Measurements from ENCODE around the gene METTL21A. TPM values are rescaled to one million over a fixed set of nuclear protein-coding genes. Genes with fewer than 3 reads are reported as not detected.
"Not testable (repeated sequence)": the region's sequence is repeated elsewhere in the genome, so short reads cannot be mapped to it uniquely, and the experiment has no call there.

The METTL21A gene
- total RNA-seq, 6 experiments from 2014 or later: 5.0 to 7.8 (median 7.0) TPM

- TF ChIP-seq CTCF (IDR thresholded peaks at IDR 0.05): no peak
- Mint-ChIP-seq H3K9me3 (peaks cover 6% of the 10 kb centered on the region; the same call in 1 of the 2 replicates), H3K27me3 (ENCODE audit: insufficient read depth) (peaks cover 9% of the 10 kb centered on the region), H3K36me3 (ENCODE audit: low read depth) (no peaks in the 10 kb centered on the region), H3K4me1 (ENCODE audit: low read depth) (no peaks in the 10 kb centered on the region), H3K27ac (no peak overlapping the region), H3K4me3 (no peak overlapping the region)
- DNase-seq: no peak
Observed at GRCh38 chr2:207643892-207644291, 18.7 kb upstream of the METTL21A start.

- no peak for DNase-seq
- Mint-ChIP-seq H3K4me1 (ENCODE audit: low read depth) (no peaks in the 10 kb centered on the region), H3K9me3 (peaks cover 6% of the 10 kb centered on the region; the same call in 1 of the 2 replicates), H3K27ac (no peak overlapping the region), H3K27me3 (ENCODE audit: insufficient read depth) (peaks cover 15% of the 10 kb centered on the region), H3K36me3 (ENCODE audit: low read depth) (no peaks in the 10 kb centered on the region), H3K4me3 (no peak overlapping the region)
- TF ChIP-seq CTCF (IDR thresholded peaks at IDR 0.05): no peak
Observed at GRCh38 chr2:207640661-207641060, 15.5 kb upstream of the METTL21A start.

- Mint-ChIP-seq H3K4me3 (no peak overlapping the region), H3K27me3 (ENCODE audit: insufficient read depth) (peaks cover 15% of the 10 kb centered on the region), H3K9me3 (peaks cover 6% of the 10 kb centered on the region; the same call in 1 of the 2 replicates), H3K4me1 (ENCODE audit: low read depth) (no peaks in the 10 kb centered on the region), H3K27ac (no peak overlapping the region), H3K36me3 (ENCODE audit: low read depth) (no peaks in the 10 kb centered on the region)
- no peak for TF ChIP-seq CTCF (IDR thresholded peaks at IDR 0.05)
- no peak for DNase-seq
Observed at GRCh38 chr2:207640160-207640559, 15.0 kb upstream of the METTL21A start.

- not testable (repeated sequence) for H3K4me3 Mint-ChIP-seq; H3K27ac Mint-ChIP-seq; DNase-seq; H3K4me1 Mint-ChIP-seq (ENCODE audit: low read depth); H3K9me3 Mint-ChIP-seq; H3K36me3 Mint-ChIP-seq (ENCODE audit: low read depth)
- peaks cover 15% of the 10 kb centered on the region for H3K27me3 Mint-ChIP-seq (ENCODE audit: insufficient read depth)
Observed at GRCh38 chr2:207639288-207639687, 14.1 kb upstream of the METTL21A start.

GRCh38 chr2:207635468-207636200 lies 10.4 kb upstream of the METTL21A start:
- Mint-ChIP-seq H3K9me3 (peaks cover 6% of the 10 kb centered on the region; the same call in 1 of the 2 replicates), H3K4me3 (no peak overlapping the region), H3K4me1 (ENCODE audit: low read depth) (peaks cover 18% of the 10 kb centered on the region), H3K27ac (peak overlapping the region; percentile 5; the same call in 1 of the 2 replicates), H3K36me3 (ENCODE audit: low read depth) (no peaks in the 10 kb centered on the region), H3K27me3 (ENCODE audit: insufficient read depth) (peaks cover 8% of the 10 kb centered on the region; the same call in 1 of the 2 replicates)
- peak; percentile 12 for DNase-seq
- TF ChIP-seq CTCF (IDR thresholded peaks at IDR 0.05): no peak

GRCh38 chr2:207633686-207634085 lies 8.5 kb upstream of the METTL21A start:
- Mint-ChIP-seq H3K27ac (no peak overlapping the region), H3K9me3 (no peaks in the 10 kb centered on the region), H3K4me3 (no peak overlapping the region), H3K4me1 (ENCODE audit: low read depth) (peaks cover 18% of the 10 kb centered on the region), H3K27me3 (ENCODE audit: insufficient read depth) (peaks cover 6% of the 10 kb centered on the region; the same call in 1 of the 2 replicates), H3K36me3 (ENCODE audit: low read depth) (no peaks in the 10 kb centered on the region)
- no peak for TF ChIP-seq CTCF (IDR thresholded peaks at IDR 0.05)
- no peak for DNase-seq

All from HFFc6 (cell line).